IMR-90 (cell line): Measurements from ENCODE around the gene KCNMA1. TPM values are rescaled to one million over a fixed set of nuclear protein-coding genes. Genes with fewer than 3 reads are reported as not detected.

Experiments
- ATAC-seq: fragments of 200-7000 bp; cut with Tn5 transposase; 2 replicates; pipeline ENCODE4 v1.9.1; 2020; ENCODE audit warnings: low read depth, mild to moderate bottlenecking, moderate library complexity
- BruUV-seq: library from RNA; stranded (reverse); fragments of 400-500 nt; replicated peaks from 2 replicates; lab custom pipeline; 2021; lab: Mats Ljungman, UMichigan
- CTCF ChIA-PET: fragments of 300-600 bp; formaldehyde crosslinking; extraction: SDS; loops from one replicate; lab custom pipeline; 2021; ENCODE audit warnings: antibody characterized with exemption; lab: Yijun Ruan, JAX
- POLR2A ChIA-PET: fragments of 300-600 bp; sonication (Branson Sonifier 250); formaldehyde crosslinking; loops from one replicate; lab custom pipeline; 2022; ENCODE audit warnings: antibody characterized with exemption; ENCODE audit not compliant: unreplicated experiment; lab: Charles Lee
- DNase-seq: peaks from one replicate; pipeline ENCODE4 v3.0.0; 2013
- H2AFZ ChIP-seq: replicated peaks from 2 replicates; pipeline ENCODE3; 2013; ENCODE audit warnings: low read length, mild to moderate bottlenecking; ENCODE audit not compliant: poor library complexity
- H2AK5ac ChIP-seq: 2 replicates; pipeline ENCODE4 v1.6.1; 2013; ENCODE audit warnings: low read depth, low read length, inconsistent platforms
- H2AK9ac ChIP-seq: replicated peaks from 2 replicates; pipeline ENCODE3; 2013; ENCODE audit warnings: mild to moderate bottlenecking, low read depth, low read length, moderate library complexity; ENCODE audit not compliant: poor library complexity
- H2BK120ac ChIP-seq: 2 replicates; pipeline ENCODE4 v1.6.1; 2013; ENCODE audit warnings: low read depth, low read length, inconsistent platforms
- H2BK15ac ChIP-seq: 3 replicates; pipeline ENCODE4 v1.6.1; 2013; ENCODE audit warnings: low read depth, low read length, inconsistent platforms
- H2BK20ac ChIP-seq: 2 replicates; pipeline ENCODE4 v1.6.1; 2013; ENCODE audit warnings: low read depth, mild to moderate bottlenecking, inconsistent platforms, low read length, moderate library complexity
- H2BK5ac ChIP-seq: 2 replicates; pipeline ENCODE4 v1.6.1; 2013; ENCODE audit warnings: mild to moderate bottlenecking, low read depth, low read length, inconsistent platforms; ENCODE audit not compliant: poor library complexity, severe bottlenecking
- H3K14ac ChIP-seq: replicated peaks from 2 replicates; pipeline ENCODE4 v1.6.1; 2013; ENCODE audit warnings: low read depth, low read length, inconsistent platforms
- H3K18ac ChIP-seq: 2 replicates; pipeline ENCODE4 v1.6.1; 2013; ENCODE audit warnings: low read depth, low read length, control low read depth
- H3K23ac ChIP-seq: 2 replicates; pipeline ENCODE4 v1.6.1; 2013; ENCODE audit warnings: low read depth, low read length, inconsistent platforms
- H3K27ac ChIP-seq: 2 replicates; pipeline ENCODE4 v1.5.1; 2013; ENCODE audit warnings: mild to moderate bottlenecking, control low read depth, low read length; ENCODE audit not compliant: insufficient read depth
- H3K27me3 ChIP-seq: 2 replicates; pipeline ENCODE4 v1.6.1; 2013; ENCODE audit warnings: low read length; ENCODE audit not compliant: control insufficient read depth, insufficient read depth
- H3K36me3 ChIP-seq: 2 replicates; pipeline ENCODE4 v1.6.1; 2013; ENCODE audit warnings: low read length, mixed read lengths; ENCODE audit not compliant: control insufficient read depth, insufficient read depth
- H3K4ac ChIP-seq: 2 replicates; pipeline ENCODE4 v1.6.1; 2013; ENCODE audit warnings: low read depth, low read length, inconsistent platforms
- H3K4me1 ChIP-seq: 2 replicates; pipeline ENCODE4 v1.6.1; 2013; ENCODE audit warnings: low read length, mixed read lengths; ENCODE audit not compliant: control insufficient read depth, insufficient read depth
- H3K4me2 ChIP-seq: 2 replicates; pipeline ENCODE4 v1.6.1; 2013; ENCODE audit warnings: low read depth, mild to moderate bottlenecking, control low read depth, low read length, moderate library complexity
- H3K4me3 ChIP-seq: 2 replicates; pipeline ENCODE4 v1.5.1; 2013; ENCODE audit warnings: low read depth, mild to moderate bottlenecking, control low read depth, low read length, moderate library complexity; ENCODE audit not compliant: insufficient read depth
- H3K56ac ChIP-seq: 2 replicates; pipeline ENCODE4 v1.6.1; 2013; ENCODE audit warnings: low read length, inconsistent platforms; ENCODE audit not compliant: insufficient read depth; ENCODE audit errors: extremely low read depth
- H3K79me1 ChIP-seq, 2 experiments: 2 replicates each; pipeline ENCODE4 v1.6.1; 2013; ENCODE audit warnings: low read length in 2 of 2, inconsistent platforms in 1 of 2, low read depth in 1 of 2
- H3K9ac ChIP-seq: 2 replicates; pipeline ENCODE4 v1.6.1; 2013; ENCODE audit warnings: low read depth, low read length, control low read depth
- H3K9me1 ChIP-seq: 2 replicates; pipeline ENCODE4 v1.6.1; 2013; ENCODE audit warnings: low read length, inconsistent platforms; ENCODE audit not compliant: insufficient read depth
- H3K9me3 ChIP-seq: 2 replicates; pipeline ENCODE4 v1.6.1; 2013; ENCODE audit warnings: low read length; ENCODE audit not compliant: control insufficient read depth, insufficient read depth
- H4K20me1 ChIP-seq: 2 replicates; pipeline ENCODE4 v1.6.1; 2013; ENCODE audit warnings: low read length, inconsistent platforms; ENCODE audit not compliant: insufficient read depth
- H4K5ac ChIP-seq: 2 replicates; pipeline ENCODE4 v1.6.1; 2013; ENCODE audit warnings: mild to moderate bottlenecking, low read depth, low read length, control low read depth
- H4K8ac ChIP-seq, 2 experiments: 2 replicates each; pipeline ENCODE4 v1.6.1; 2013; ENCODE audit warnings: low read depth in 2 of 2, low read length in 2 of 2, control low read depth in 1 of 2, inconsistent platforms in 1 of 2
- H4K91ac ChIP-seq: 2 replicates; pipeline ENCODE4 v1.6.1; 2013; ENCODE audit warnings: low read depth, low read length, inconsistent platforms; ENCODE audit not compliant: insufficient read depth
- BHLHE40 ChIP-seq: fragments of 150-350 bp; IDR thresholded peaks from 2 replicates; pipeline ENCODE4 v1.6.1; 2016; ENCODE audit warnings: mild to moderate bottlenecking, low read depth, low read length
- CEBPB ChIP-seq: IDR thresholded peaks from 2 replicates; pipeline ENCODE4 v1.6.1; 2012; ENCODE audit warnings: low read depth, low read length, improper control_type of control experiment
- CHD1 ChIP-seq: IDR thresholded peaks from 2 replicates; pipeline ENCODE4 v1.6.1; 2012; ENCODE audit warnings: low read depth, low read length, improper control_type of control experiment
- CTCF ChIP-seq: conservative IDR thresholded peaks from 2 replicates; pipeline ENCODE4 v1.5.1; 2012; ENCODE audit warnings: mild to moderate bottlenecking, low read depth, low read length, improper control_type of control experiment
- ELK1 ChIP-seq: fragments of 150-350 bp; IDR thresholded peaks from 2 replicates; pipeline ENCODE4 v1.6.1; 2016; ENCODE audit warnings: low read depth, mild to moderate bottlenecking, low read length, moderate library complexity, borderline replicate concordance
- FOS ChIP-seq: fragments of 150-350 bp; IDR thresholded peaks from 2 replicates; pipeline ENCODE4 v1.6.1; 2016; ENCODE audit warnings: low read depth, low read length
- MAFK ChIP-seq: IDR thresholded peaks from 2 replicates; pipeline ENCODE4 v1.6.1; 2012; ENCODE audit warnings: low read depth, low read length, improper control_type of control experiment
- MAZ ChIP-seq: IDR thresholded peaks from 2 replicates; pipeline ENCODE4 v1.6.1; 2012; ENCODE audit warnings: low read depth, mild to moderate bottlenecking, low read length, improper control_type of control experiment, moderate library complexity, borderline replicate concordance
- MXI1 ChIP-seq: IDR thresholded peaks from 2 replicates; pipeline ENCODE4 v1.6.1; 2012; ENCODE audit warnings: low read depth, mild to moderate bottlenecking, low read length, moderate library complexity, borderline replicate concordance
- NFE2L2 ChIP-seq: fragments of 150-350 bp; IDR thresholded peaks from 2 replicates; pipeline ENCODE4 v1.6.1; 2016; ENCODE audit warnings: low read depth, mild to moderate bottlenecking, low read length
- POLR2A ChIP-seq: IDR thresholded peaks from 2 replicates; pipeline ENCODE4 v1.6.1; 2012; ENCODE audit warnings: mild to moderate bottlenecking, low read depth, low read length
- RAD21 ChIP-seq: IDR thresholded peaks from 2 replicates; pipeline ENCODE4 v1.6.1; 2012; ENCODE audit warnings: low read length, improper control_type of control experiment
- RCOR1 ChIP-seq: IDR thresholded peaks from 2 replicates; pipeline ENCODE4 v1.6.1; 2012; ENCODE audit warnings: mild to moderate bottlenecking, low read length, improper control_type of control experiment; ENCODE audit not compliant: insufficient replicate concordance
- RFX5 ChIP-seq: IDR thresholded peaks from 2 replicates; pipeline ENCODE4 v1.8.0; 2012; ENCODE audit warnings: low read depth, mild to moderate bottlenecking, low read length, moderate library complexity
- SMC3 ChIP-seq: fragments of 150-350 bp; IDR thresholded peaks from 2 replicates; pipeline ENCODE4 v1.6.1; 2016; ENCODE audit warnings: low read depth, mild to moderate bottlenecking, antibody characterized with exemption, low read length, moderate library complexity
- WGBS, 2 experiments: methylation state at CpG; one replicate each; pipeline versions ENCODE4 v1.1.5 to v1.1.7; 2013; ENCODE audit warnings: missing lambda C conversion rate in 2 of 2; ENCODE audit not compliant: insufficient read length in 1 of 2; ENCODE audit errors: extremely low coverage in 2 of 2; 5-methylcytosine and 5-hydroxymethylcytosine counted together
- dilution Hi-C: fragments of 300-500 bp; cut with HindIII; formaldehyde crosslinking; loops from one replicate; pipeline ENCODE4 v1.14.3; 2018; ENCODE audit warnings: low sequenced_read_pairs; ENCODE audit not compliant: unreplicated experiment
- in situ Hi-C: fragments of 300-500 bp; cut with MboI; formaldehyde crosslinking; loops from 3 replicates; pipeline ENCODE4 v1.14.3; 2019; ENCODE audit warnings: low sequenced_read_pairs, inconsistent platforms, mixed read lengths
- intact Hi-C: fragments of 100-400 bp; cut with micrococcal nuclease; formaldehyde crosslinking; loops from 2 replicates; pipeline ENCODE4 v1.10.0; 2022
- polyA plus RNA-seq, 3 experiments: library from polyadenylated mRNA; depleted of rRNA; stranded (reverse); fragments of >200 nt; gene quantifications; 2 replicates each; pipeline ENCODE4 v1.2.3, GENCODE V29; 2012; ENCODE audit warnings: low replicate concordance in 1 of 3
- total RNA-seq: library from RNA; depleted of rRNA; stranded (reverse); fragments of >200 nt; gene quantifications from 2 replicates; pipeline ENCODE4 v1.2.3, GENCODE V29; 2012
- TF ChIP-seq, protein P1 (sequence below): fragments of 150-350 bp; IDR thresholded peaks from 2 replicates; pipeline ENCODE4 v1.6.1; 2017; ENCODE audit warnings: mild to moderate bottlenecking, antibody characterized with exemption, low read length, low read depth

KCNMA1 gene
- total and polyA plus RNA-seq, 2 of the 4 experiments (the other 2 are of a cell fraction) = 25.6 to 29.6 TPM

- Histone ChIP-seq H3K23ac (no peak overlapping the region), H3K4me3 (no peak overlapping the region), H3K18ac (no peak overlapping the region), H3K9me1 (no peaks in the 10 kb centered on the region), H3K9me3 (no peaks in the 10 kb centered on the region), H3K4me2 (no peak overlapping the region), H2AFZ (no peak overlapping the region), H4K20me1 (no peaks in the 10 kb centered on the region), H4K5ac (no peak overlapping the region), H2BK120ac (no peak overlapping the region), H3K56ac (no peak overlapping the region), H3K36me3 (no peaks in the 10 kb centered on the region), H3K4ac (no peak overlapping the region), H3K27me3 (no peaks in the 10 kb centered on the region), H2BK5ac (no peak overlapping the region), H4K91ac (no peak overlapping the region), H3K14ac (no peak overlapping the region), H3K4me1 (no peaks in the 10 kb centered on the region), H2AK9ac (no peak overlapping the region), H3K79me1 (no peaks in the 10 kb centered on the region), H3K9ac (no peak overlapping the region), H4K8ac (no peak overlapping the region), H2BK20ac (no peak overlapping the region), H3K27ac (no peak overlapping the region), H2BK15ac (no peak overlapping the region), H2AK5ac (no peak overlapping the region)
- POLR2A ChIA-PET = no interaction called here
- dilution Hi-C loops = no loop called here
- intact Hi-C loops = no loop called here
- DNase-seq (no peak), ATAC-seq (no peak)
- TF ChIP-seq BHLHE40 (no peak), POLR2A (no peak), RFX5 (no peak), MXI1 (no peak), CEBPB (no peak), MAZ (no peak), NFE2L2 (no peak), FOS (no peak), RCOR1 (no peak), RAD21 (no peak), CTCF (no peak), SMC3 (no peak), ELK1 (no peak), CHD1 (no peak), MAFK (no peak)
- TF ChIP-seq, protein P1, sequence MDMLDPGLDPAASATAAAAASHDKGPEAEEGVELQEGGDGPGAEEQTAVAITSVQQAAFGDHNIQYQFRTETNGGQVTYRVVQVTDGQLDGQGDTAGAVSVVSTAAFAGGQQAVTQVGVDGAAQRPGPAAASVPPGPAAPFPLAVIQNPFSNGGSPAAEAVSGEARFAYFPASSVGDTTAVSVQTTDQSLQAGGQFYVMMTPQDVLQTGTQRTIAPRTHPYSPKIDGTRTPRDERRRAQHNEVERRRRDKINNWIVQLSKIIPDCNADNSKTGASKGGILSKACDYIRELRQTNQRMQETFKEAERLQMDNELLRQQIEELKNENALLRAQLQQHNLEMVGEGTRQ = no peak
- WGBS, 2 experiments = no CpG with 5 or more reads among the region's 5 CpGs
- in situ Hi-C loops = no loop called here
- no TSS peak for BruUV-seq
- CTCF ChIA-PET = no interaction called here
Measured at GRCh38 chr10:76961841-76962240, 675.8 kb downstream of the KCNMA1 start.
